ENCODE measurements around the gene KCNQ1.

DNA sequence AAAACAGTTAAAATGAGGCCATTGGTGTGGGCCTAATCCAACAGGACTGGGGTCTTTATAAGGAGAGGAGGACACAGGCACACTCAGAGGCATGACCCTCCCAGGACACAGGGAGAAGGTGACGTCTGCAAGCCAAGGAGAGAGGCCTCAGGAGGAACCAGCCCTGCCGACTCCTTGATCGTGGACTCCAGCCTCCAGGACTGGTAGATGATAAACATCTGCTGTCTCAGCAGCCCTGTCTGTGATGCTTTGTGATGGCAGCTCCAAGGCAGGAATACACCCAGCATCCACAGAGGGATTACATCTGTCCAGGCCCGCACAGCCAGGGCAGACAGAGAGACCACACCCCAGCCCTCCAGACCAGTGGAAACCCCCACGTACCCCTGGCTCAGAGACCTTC is 422.3 kb downstream of the KCNQ1 start:
- TF ChIP-seq, protein P1, sequence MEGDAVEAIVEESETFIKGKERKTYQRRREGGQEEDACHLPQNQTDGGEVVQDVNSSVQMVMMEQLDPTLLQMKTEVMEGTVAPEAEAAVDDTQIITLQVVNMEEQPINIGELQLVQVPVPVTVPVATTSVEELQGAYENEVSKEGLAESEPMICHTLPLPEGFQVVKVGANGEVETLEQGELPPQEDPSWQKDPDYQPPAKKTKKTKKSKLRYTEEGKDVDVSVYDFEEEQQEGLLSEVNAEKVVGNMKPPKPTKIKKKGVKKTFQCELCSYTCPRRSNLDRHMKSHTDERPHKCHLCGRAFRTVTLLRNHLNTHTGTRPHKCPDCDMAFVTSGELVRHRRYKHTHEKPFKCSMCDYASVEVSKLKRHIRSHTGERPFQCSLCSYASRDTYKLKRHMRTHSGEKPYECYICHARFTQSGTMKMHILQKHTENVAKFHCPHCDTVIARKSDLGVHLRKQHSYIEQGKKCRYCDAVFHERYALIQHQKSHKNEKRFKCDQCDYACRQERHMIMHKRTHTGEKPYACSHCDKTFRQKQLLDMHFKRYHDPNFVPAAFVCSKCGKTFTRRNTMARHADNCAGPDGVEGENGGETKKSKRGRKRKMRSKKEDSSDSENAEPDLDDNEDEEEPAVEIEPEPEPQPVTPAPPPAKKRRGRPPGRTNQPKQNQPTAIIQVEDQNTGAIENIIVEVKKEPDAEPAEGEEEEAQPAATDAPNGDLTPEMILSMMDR (IDR thresholded peaks at IDR 0.05): no peak
- TF ChIP-seq POLR2AphosphoS5 (IDR thresholded peaks at IDR 0.05) (no peak), POLR2A (IDR thresholded peaks at IDR 0.05) (no peak), EP300 (IDR thresholded peaks at IDR 0.05; ENCODE audit: low read depth) (no peak)
